Measurements from ENCODE around the gene CPSF4L.

The CPSF4L gene

DNA sequence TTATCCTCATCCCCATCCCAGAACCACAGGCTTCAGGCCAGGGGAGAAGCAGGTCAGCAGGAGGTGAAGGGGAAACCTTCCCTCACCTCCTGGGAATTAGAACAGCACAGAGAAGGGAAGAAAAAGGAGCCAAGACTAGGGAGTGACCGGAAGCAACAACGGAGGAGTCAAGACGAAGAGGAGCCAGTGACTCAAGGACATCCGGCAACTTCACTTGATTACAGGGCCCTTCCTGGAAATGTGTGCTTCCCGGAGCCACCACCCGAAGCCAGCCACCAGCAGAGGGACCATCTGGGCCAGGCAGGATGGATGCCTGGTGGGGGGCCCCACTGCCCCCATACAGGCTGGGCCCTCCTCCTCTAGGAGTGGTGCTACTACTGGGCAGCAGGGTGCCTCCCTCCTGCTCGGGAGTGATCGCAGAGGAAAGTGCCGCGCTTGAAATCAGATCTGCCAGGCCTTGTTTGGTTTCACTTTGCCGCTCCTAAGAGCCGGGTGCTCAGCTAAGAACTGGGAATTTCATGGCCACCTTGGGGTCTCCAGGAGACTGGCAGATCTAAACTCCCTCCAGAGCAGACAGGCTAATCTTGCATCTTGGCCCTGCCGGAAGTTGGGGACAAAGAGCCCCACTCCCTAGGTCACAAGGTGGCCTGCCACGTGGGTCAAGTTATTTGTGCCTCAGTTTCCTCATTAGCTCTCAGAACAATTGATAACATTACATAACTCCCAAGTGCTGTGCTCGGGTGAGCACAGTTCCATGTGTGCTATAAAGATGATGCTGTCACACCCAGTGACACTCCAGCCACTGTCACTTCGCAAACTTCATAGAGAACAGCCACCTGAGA lies 43.5 kb upstream of the CPSF4L start:
- H3K27me3 ChIP-seq (ENCODE audit: low read depth, low read length), result peaks cover 13% of the 10 kb centered on the region
- TF ChIP-seq EZH2phosphoT487 (IDR thresholded peaks at IDR 0.05; ENCODE audit: low read depth), result no peak
- TF ChIP-seq, protein P1, sequence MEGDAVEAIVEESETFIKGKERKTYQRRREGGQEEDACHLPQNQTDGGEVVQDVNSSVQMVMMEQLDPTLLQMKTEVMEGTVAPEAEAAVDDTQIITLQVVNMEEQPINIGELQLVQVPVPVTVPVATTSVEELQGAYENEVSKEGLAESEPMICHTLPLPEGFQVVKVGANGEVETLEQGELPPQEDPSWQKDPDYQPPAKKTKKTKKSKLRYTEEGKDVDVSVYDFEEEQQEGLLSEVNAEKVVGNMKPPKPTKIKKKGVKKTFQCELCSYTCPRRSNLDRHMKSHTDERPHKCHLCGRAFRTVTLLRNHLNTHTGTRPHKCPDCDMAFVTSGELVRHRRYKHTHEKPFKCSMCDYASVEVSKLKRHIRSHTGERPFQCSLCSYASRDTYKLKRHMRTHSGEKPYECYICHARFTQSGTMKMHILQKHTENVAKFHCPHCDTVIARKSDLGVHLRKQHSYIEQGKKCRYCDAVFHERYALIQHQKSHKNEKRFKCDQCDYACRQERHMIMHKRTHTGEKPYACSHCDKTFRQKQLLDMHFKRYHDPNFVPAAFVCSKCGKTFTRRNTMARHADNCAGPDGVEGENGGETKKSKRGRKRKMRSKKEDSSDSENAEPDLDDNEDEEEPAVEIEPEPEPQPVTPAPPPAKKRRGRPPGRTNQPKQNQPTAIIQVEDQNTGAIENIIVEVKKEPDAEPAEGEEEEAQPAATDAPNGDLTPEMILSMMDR (IDR thresholded peaks at IDR 0.05; ENCODE audit: low read depth, low read length), result no peak
- no peak overlapping the region for H3K4me3 ChIP-seq (ENCODE audit: low read length)
- H3K4me1 ChIP-seq (ENCODE audit: low read length), result peaks cover 2% of the 10 kb centered on the region; the same call in 1 of the 2 replicates
- no peaks in the 10 kb centered on the region for H4K20me1 ChIP-seq (ENCODE audit: insufficient read depth, low read length)
- H3K36me3 ChIP-seq (replicated peaks; ENCODE audit: low read depth, low read length), result no peaks in the 10 kb centered on the region
- no peak overlapping the region for H3K9ac ChIP-seq (ENCODE audit: low read length)
- H3K27ac ChIP-seq (ENCODE audit: low read length), result no peak overlapping the region
- H3K79me2 ChIP-seq (ENCODE audit: low read length), result no peaks in the 10 kb centered on the region
- H3K4me2 ChIP-seq (ENCODE audit: low read length), result no peak overlapping the region
- H2AFZ ChIP-seq (ENCODE audit: low read depth, low read length), result no peak overlapping the region
- H3K9me3 ChIP-seq (ENCODE audit: insufficient read depth, low read length), result no peaks in the 10 kb centered on the region

DNA sequence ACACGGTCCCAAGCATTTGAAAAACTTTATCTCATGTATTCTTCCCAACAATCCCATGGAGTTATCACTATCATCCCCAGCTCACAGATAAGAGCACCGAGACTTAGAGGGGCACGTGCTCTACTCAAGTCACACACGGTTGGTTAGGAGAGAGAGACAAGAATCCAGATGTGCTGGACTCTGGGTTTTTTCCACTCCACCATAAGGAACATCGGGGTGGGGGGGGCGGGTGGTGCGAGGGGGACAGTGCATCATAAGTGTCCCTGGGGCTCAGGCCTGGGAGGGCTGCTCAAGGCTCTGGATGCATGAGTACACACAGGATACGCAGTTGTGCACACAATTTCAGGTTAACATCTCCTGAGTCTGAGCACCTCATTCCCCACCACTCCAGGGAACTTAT lies 42.8 kb upstream of the CPSF4L start:
- no peak overlapping the region for H2AFZ ChIP-seq (ENCODE audit: low read depth, low read length)
- H3K27me3 ChIP-seq (ENCODE audit: low read depth, low read length), result peaks cover 6% of the 10 kb centered on the region; the same call in 1 of the 2 replicates
- no peak overlapping the region for H3K9ac ChIP-seq (ENCODE audit: low read length)
- H3K4me3 ChIP-seq (ENCODE audit: low read length), result no peak overlapping the region
- no peaks in the 10 kb centered on the region for H3K79me2 ChIP-seq (ENCODE audit: low read length)
- no peak overlapping the region for H3K27ac ChIP-seq (ENCODE audit: low read length)
- H3K4me2 ChIP-seq (ENCODE audit: low read length), result no peak overlapping the region
- no peaks in the 10 kb centered on the region for H3K4me1 ChIP-seq (ENCODE audit: low read length)
- no peaks in the 10 kb centered on the region for H3K36me3 ChIP-seq (replicated peaks; ENCODE audit: low read depth, low read length)
- no peaks in the 10 kb centered on the region for H3K9me3 ChIP-seq (ENCODE audit: insufficient read depth, low read length)
- no peaks in the 10 kb centered on the region for H4K20me1 ChIP-seq (ENCODE audit: insufficient read depth, low read length)
- TF ChIP-seq EZH2phosphoT487 (IDR thresholded peaks at IDR 0.05; ENCODE audit: low read depth), result no peak
- TF ChIP-seq, protein P1 (IDR thresholded peaks at IDR 0.05; ENCODE audit: low read depth, low read length), result no peak

DNA sequence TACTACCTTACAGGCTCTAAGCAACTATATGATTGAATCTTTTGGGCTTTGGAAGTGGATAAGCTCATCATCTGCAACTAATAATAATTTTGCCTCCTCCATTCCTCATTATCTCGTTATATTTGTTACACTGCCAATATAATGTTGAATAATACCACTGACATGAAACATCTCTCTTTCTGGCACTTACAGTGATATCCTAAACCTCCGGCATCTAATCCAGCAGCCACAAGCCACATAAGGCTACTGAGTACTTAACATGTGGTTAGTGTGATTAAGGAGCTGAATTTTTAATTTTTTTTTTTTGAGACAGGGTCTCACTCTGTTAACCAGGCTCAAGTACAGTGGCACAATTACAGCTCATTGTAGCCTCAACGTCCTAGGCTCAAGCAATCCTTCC lies 40.5 kb upstream of the CPSF4L start:
- Histone ChIP-seq H3K4me2 (ENCODE audit: low read length) (no peak overlapping the region), H3K4me3 (ENCODE audit: low read length) (no peak overlapping the region), H3K27ac (ENCODE audit: low read length) (no peak overlapping the region), H3K9me3 (ENCODE audit: insufficient read depth, low read length) (no peaks in the 10 kb centered on the region), H4K20me1 (ENCODE audit: insufficient read depth, low read length) (no peaks in the 10 kb centered on the region), H3K27me3 (ENCODE audit: low read depth, low read length) (peaks cover 13% of the 10 kb centered on the region), H3K9ac (ENCODE audit: low read length) (no peak overlapping the region), H2AFZ (ENCODE audit: low read depth, low read length) (no peak overlapping the region), H3K79me2 (ENCODE audit: low read length) (no peaks in the 10 kb centered on the region), H3K4me1 (ENCODE audit: low read length) (no peaks in the 10 kb centered on the region), H3K36me3 (replicated peaks; ENCODE audit: low read depth, low read length) (no peaks in the 10 kb centered on the region)
- no peak for TF ChIP-seq EZH2phosphoT487 (IDR thresholded peaks at IDR 0.05; ENCODE audit: low read depth)
- TF ChIP-seq, protein P1 (IDR thresholded peaks at IDR 0.05; ENCODE audit: low read depth, low read length), result no peak

DNA sequence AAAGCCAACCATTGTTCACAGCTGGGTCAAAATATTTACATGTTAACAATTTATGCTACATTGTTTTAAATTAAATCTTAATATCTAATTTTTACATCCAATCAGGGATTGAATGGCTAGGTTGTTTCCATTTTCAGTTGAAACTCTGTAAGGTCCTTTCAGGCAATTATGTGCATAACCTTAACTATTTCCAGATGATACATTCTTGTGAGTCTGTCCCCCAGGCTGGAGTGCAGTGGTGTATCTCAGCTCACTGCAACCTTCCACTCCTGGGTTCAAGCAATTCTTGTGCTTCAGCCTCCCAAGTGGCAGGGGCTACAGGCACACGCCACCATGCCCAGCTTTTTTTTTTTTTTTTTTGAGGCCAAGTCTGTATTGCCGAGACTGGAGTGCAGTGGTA lies 39.7 kb upstream of the CPSF4L start:
- H3K79me2 ChIP-seq (ENCODE audit: low read length), result no peaks in the 10 kb centered on the region
- H3K36me3 ChIP-seq (replicated peaks; ENCODE audit: low read depth, low read length), result no peaks in the 10 kb centered on the region
- peaks cover 13% of the 10 kb centered on the region for H3K27me3 ChIP-seq (ENCODE audit: low read depth, low read length)
- H4K20me1 ChIP-seq (ENCODE audit: insufficient read depth, low read length), result no peaks in the 10 kb centered on the region
- H3K9ac ChIP-seq (ENCODE audit: low read length), result no peak overlapping the region
- H3K4me1 ChIP-seq (ENCODE audit: low read length), result no peaks in the 10 kb centered on the region
- no peak overlapping the region for H3K27ac ChIP-seq (ENCODE audit: low read length)
- TF ChIP-seq EZH2phosphoT487 (IDR thresholded peaks at IDR 0.05; ENCODE audit: low read depth), result no peak
- H2AFZ ChIP-seq (ENCODE audit: low read depth, low read length), result no peak overlapping the region
- no peaks in the 10 kb centered on the region for H3K9me3 ChIP-seq (ENCODE audit: insufficient read depth, low read length)
- H3K4me2 ChIP-seq (ENCODE audit: low read length), result no peak overlapping the region
- no peak overlapping the region for H3K4me3 ChIP-seq (ENCODE audit: low read length)

Measured in OCI-LY3 (cell line).